ENCODE measurements around the gene HEATR5B.
A peak's percentile ranks its signal among the peaks of the same experiment; 100 is the strongest.

HEATR5B gene

DNA sequence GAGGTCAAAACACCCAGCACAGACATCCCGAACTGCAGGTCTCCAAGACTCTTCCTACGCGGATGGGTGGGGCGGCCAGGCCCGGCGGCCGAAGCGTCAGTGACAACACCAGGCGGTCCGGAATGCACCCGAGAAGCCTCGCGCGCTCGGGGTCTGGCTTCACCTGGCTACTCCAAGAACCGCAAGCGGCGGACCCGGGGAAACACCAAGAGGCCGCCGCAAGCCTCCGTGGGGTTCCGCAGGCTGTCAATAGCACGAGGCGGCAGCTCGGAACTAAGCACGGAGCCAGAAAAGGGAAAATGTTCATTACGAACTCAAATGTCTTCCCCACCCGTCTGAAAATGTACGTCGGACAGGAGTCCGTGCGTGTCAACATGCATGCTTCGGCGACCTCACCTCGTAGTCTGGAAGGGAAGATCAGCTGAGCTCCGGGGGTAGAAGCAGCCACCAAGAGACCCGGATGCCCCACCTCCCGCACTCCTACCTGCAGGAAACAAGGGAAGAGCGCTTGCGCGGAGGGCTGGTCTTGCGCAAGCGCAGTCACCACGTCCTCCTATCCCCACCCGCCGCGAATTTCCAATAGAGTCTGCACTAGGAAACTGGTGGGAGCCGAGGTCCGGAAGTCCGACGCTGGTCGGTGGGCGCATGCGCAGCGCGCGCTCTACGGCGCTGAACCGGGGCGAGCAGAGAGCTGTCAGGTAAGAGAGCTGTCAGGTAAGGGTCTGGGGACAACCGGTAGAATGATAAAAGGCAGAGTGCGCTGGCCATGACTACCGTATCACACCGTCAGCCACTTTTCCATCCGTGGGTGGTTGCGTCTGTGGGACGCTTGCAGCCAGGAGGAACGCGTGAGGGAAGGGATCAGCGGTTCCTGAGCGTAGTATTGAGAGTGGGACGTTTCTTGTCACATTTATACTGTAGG lies at the start of gene HEATR5B, which contains the start of gene GPATCH11:
Gene HEATR5B (minus strand): TSS at position 500 of the 922 bp plus-strand sequence. CDS start 958 bp downstream, outside the sequence.
Gene GPATCH11 (plus strand): TSS at position 646 of the 922 bp plus-strand sequence. CDS start 3,864 bp downstream, outside the sequence.
- peak; percentile 89 for DNase-seq

DNA sequence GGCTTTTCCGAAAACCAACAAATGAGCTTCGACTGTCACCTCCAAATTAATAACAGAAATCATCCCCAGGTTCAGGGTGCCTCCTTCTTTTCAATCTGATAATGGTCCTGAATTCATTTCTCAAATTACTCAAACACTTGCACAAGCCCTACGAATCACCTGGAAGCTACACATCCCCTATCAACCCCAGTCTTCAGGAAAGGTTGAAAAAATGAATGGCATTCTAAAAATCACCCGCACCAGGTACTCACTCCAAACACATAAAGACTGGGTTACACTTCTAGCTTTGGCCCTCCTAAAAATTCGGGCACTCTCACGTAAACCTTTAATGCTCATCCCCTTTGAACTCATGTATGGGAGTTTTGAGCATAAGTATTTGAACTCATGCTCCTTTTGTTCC lies 48.7 kb upstream of the HEATR5B start:
- DNase-seq = no peak

DNA sequence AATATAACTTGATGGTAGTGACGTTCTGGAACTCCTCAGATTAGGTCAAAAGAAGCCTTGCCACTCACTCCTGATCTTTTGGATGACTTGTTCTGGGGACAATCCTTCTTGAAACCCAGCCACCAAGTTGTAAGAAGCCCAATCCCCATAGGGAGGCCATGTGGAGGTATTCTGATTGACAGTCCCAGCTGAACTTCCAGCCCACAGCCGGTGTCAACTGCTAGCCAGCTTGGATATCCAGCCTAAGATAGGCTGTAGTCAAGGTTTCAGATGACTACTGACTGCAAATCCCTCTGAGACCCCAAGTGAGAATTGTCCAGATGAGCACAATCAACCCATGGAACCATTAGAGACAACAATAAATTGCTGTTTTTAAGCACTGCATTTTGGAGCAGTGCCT lies 41.2 kb upstream of the HEATR5B start:
- no peak for DNase-seq

DNA sequence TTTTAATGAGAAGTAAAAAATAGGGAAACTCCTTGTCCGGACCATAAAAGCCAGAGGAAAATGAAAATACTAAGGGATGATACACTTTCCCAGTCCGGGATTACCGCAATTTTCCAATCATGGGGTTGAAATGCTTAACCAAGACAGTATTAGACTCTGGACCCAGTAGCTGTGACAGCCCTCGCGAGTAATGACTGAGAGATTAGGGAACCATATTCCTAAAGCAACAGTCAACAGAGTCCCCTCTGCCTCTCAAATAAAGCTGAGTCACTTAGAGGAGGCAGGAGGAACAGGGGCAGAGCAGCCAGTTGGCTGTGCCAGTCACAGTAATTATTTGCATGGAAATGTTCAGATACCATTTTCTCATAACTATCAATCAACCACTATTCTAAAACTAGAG lies 35.0 kb upstream of the HEATR5B start:
- DNase-seq = no peak

DNA sequence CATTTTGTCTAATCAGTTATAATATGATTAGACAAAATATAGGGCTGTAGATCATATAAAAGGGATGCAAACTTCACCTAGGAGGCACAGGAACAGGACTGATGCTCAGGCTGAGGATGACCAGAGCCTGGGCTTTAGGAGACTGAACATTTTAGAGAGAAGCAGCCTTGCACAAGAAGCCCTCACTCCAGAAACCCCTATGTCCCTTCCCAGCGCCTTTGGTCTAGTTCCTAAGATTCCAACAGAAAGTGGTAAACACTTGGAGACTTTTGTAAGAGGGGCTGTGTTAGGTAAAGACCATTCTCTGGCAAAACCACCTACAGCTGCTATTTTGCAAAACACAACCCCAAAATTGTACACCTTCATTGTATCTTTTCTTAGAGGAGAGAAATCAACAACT lies 33.4 kb upstream of the HEATR5B start:
- DNase-seq = no peak

DNA sequence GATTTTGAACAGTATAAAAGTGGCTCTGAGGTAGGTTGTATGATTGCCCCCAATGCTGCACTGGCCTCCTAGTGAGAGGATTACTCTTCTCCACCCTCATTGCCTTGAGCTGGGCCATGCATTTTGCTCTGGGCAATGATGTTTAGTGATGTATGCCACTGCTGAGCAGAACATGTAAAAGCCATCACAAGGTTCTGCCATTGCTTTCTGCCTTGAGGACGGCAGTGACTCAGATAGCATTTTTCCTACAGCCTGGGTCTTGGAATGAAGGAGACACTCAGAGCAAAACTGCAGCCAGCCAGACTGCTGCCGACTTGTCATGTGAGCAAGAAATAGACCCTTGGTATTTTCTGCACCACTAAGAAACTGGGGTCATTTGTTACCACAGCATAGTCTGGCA lies 27.8 kb upstream of the HEATR5B start:
- no peak for DNase-seq

DNA sequence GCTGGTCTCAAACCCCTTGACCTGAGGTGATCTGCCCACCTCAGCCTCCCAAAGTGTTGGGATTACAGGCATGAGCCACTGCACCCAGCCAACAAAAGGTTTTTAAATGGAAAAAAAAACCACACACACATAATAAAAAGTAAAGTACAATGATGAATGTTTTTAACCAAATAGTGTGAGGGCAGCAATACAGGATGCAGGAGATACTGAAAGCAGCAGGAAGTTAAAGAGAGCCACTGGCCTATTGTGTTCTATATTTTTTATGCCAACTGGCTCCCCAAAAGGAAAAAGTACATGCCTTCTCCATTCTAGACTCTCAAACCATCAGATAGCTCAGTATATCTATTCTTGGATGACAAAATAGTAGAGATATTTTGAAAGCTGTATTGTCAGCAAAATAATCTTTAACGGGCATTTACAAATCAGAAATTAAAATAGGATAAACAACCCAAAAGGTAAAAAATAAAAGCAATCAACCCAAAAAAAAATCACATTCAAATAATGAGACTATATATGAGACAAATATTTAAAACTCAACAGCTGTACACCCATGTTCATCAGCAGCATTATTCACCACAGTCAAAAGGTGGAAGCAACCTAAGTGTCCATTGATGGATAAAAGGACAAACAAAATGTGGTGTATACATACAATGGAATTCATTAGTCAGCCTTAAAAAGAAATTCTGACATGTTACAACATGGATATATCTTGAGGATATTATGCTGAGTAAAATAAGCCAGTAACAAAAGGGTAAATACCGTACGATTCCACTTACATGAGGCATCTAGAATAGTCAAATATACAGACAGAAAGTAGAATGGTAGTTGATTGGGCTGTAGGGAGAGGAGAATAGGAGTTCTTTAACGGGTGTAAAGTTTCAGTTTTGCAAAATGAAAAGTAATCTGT lies 26.4 kb upstream of the HEATR5B start:
- DNase-seq = no peak

DNA sequence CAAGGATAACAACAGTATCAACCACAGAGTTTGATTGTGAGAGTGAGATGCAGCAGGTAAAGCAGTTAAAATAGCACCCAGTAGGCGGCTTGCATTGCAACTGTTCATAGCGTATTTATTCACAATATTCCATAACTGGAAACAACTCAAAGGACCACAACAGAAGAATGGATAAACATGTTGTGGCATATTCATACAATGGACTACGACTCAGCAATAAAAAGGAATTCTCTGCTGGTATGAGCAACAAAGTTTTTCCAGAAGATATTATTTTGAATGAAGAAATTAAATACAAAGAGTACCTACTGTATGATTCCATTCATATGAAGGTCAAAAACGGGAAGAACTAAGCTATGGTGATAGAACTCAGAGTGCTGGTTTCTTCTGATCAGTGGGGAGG lies 25.4 kb upstream of the HEATR5B start:
- no peak for DNase-seq

DNA sequence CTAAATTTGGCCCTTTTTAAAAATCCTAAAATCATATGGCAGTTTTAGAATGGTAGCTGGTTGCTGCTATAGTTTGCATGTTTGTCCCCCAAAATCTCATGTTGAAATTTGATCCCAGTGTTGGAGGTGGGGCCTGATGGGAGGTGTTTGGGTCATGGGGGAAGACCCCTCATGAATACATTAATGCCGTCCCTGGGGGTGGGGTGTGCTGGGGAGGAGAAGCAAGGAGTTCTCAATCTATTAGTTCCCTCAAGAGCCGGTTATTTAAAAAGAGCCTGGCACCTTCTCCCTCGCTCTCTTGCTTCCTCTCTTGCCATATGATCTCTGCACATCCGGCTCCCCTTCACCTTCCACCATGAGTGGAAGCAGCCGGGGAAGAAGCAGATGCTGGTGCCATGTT lies 21.0 kb upstream of the HEATR5B start:
- DNase-seq = no peak

DNA sequence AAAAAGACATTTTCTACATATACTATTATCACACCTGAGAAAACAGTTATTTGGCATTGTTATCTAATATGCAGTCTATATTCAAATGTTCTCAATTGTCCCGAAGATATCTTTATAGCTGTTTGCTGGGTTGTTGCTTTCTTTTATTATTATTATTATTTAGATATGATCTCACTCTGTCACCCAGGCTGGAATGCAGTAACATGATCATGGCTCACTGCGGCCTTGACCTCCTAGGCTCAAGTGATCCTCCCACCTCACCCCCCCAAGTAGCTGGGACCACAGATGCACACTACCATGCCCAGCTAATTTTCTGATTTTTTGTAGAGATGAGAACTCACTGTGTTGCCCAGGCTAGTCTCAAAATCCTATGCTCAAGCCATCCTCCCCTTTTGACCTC lies 20.0 kb upstream of the HEATR5B start:
- DNase-seq = no peak

DNA sequence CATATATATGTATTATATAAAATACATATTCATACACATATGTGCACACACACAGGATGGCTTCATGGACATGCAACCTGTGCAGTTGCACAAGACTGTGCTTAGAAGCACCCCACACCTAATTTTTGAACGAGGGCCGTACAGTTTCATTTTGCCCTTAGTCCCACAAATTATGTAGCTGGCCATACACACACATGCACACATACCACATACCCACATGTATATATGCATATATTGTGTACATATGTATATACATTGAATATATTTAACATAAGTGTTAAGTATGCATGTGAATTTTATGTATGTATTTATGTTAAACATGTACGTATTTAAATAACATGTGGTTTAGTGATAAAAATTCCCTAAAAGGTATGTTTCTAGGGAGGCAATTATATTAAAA lies 18.4 kb upstream of the HEATR5B start:
- DNase-seq = no peak

DNA sequence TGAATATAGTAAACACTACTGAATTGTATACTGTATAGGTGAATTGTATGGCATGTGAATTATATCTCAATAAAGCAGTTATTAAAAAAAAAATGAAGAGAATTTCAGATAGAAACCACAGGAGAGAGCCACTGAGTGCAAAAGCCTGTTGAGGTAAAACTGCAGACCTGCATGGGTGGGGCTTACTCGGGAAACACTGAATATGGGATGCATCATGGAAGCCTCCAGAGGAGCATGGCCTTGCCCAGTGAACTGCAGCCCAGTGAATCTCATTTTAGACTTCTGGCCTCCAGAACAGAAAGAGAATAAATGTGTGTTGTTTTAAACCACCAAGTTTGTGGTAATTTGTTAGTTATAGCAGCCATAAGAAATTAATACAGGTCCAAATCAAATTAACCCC lies 15.9 kb upstream of the HEATR5B start:
- DNase-seq = no peak

DNA sequence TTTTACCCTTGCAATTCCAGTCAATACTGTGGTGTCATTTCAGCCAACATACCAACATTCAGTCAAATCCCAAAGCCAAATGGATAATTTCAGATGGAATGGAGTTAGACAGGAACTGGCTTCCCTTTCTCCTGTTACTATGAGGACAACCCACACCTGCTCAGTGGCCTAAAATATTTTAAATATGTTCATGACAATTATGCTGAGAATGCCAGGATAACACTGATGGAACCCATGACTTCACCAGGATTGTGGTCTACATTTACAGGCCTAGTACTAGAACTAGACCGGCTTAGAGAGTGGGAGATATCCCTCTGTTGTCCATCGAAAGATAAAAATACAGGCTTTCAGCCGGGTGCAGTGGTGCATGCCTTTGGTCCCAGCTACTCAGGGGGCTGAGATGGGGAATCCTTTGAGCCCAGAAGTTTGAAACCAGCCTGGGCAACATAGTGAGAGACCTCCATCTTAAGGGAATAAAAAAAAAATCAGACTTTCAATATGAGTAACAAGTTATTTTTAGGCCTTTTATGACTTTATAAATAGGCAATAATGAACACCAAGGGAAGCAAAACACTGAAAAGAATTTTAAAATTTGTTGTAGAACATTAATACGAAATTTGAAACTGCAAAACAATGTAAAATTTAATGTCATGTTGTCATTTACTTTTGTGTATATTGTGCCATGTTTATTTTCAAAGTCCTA lies 14.4 kb upstream of the HEATR5B start:
- no peak for DNase-seq

DNA sequence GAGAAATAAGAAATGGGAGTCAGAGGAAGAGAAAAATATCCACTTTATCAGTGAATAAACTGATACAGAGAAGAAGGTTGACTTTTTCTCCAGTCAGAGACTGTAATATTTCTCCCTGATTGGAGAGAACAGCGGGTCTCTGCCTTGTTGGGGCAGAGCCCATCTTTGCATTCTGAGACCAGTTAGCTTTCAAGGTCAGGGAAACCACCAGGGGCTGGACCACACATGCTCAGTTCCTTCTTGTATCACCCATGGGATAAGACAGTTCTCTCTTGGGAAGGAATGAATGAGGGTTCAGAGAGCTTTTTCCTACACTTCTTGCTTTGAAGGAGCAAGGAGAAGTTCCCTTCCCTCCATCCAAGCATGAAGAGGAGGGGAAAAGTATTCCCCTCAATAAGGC lies 12.4 kb upstream of the HEATR5B start:
- no peak for DNase-seq

DNA sequence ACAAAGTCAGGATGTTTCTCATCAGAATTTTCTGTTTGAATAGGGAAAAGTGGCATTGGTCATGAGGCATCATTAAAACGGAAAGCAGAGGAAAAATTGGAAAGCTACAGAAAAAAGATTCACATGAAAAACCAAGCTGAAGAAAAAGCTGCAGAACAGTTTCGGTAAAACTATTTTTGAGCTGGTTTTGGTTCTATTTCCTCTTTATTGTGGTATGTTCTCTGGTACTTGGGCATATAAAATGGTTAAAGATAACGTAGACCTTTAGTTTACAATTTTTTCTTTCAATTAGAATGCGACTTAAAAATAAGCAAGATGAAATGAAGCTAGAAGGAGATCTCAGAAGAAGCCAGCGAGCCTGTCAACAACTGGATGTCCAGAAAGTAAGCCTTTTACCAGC lies 7.7 kb upstream of the HEATR5B start:
- DNase-seq = no peak

DNA sequence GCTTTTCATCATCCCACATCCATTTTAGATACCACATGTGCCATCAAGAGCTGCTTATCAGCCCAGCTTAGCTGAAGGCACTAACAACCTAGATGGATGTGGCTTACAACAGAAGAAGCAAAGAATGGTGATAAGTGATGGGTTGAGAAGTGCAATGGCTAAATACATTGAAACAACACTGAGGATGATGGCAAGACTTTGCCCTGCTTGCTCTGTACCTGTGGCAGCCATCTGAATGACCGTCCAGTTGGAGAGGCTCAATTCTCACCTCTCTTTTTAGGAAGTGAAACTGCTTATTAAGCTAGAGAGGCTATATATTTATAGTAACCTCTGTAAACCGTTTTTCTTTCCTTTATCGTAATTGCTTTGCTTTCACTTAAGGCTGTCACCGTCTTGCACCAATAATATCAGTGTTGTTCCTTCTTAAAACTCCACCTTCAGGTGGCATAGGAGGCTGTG lies 5.9 kb upstream of the HEATR5B start:
- DNase-seq = no peak

DNA sequence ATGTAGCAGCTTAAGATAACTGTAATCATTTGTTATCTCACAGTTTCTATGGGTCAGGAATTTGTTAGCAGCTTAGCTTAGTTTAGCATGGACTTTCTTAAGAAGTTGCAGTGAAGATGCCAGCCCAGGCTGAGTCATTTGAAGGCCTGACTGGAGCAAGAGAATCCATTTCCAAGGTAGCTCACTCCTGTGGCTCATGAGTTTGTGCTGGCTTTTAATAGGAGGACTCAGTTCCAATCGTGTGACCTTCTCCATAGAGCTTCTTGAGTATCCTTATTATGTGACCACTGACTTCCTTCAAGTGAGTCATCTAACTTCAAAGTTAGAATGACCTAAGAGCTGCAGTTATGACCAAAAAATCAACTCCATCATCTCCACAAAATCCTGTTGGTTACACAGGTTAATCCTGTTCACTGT lies 1.6 kb upstream of the HEATR5B start:
- DNase-seq = no peak

DNA sequence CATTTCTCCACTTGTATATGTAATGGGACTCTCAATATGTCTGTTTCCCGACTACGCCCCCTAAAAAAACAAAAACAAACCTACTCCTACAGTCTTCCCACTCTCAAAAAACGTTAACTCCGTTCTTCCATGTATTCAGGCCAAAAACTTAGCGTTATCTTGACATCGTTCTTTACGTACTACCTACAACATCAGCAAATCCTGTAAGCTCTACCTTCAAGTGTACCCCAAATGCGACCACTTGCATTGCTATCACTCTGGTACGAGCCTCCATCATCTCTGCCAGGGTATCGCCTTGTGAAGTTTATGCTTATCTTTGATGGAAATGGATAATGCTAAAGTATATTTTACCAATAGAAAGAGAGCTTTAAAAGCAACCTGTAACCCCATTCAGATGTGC lies 625 bp upstream of the HEATR5B start:
- no peak for DNase-seq

DNA sequence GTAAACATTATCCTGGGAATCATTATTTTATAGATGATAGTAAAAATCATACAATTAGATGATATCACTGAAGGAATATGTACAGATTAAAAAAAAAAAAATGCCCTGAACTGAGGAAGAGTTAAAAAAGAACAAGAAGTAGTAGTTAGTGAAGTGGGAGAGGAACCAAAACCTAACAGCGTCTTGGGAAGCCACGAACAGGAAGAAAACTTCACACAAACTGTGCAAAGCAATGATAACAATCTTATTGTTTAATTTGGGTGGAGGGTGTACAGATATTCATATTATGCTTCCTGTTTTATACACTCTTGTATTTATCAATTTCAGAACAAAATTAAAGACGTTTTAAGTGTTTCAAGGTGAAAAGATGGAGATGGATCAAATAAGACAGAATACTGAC lies 3.5 kb downstream of the HEATR5B start:
- no peak for DNase-seq

DNA sequence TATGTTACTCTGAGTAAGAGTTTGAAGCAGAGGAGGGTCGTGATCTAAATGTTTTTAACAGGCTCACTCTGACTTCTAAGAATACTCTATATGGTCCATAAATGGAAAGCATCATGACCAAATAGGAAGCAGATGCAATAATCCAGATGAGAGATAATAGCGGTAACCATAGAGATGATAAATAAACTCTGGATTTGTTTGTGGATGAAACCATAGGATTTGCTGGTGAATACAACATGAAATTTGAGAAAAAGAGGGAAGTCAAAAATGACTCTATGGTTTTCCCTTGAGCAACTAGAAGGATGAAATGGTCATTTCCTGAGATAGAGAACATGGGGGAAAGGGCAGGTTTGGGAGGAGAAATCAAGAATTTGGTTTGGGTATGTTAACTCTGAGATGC lies 3.9 kb downstream of the HEATR5B start:
- no peak for DNase-seq

DNA sequence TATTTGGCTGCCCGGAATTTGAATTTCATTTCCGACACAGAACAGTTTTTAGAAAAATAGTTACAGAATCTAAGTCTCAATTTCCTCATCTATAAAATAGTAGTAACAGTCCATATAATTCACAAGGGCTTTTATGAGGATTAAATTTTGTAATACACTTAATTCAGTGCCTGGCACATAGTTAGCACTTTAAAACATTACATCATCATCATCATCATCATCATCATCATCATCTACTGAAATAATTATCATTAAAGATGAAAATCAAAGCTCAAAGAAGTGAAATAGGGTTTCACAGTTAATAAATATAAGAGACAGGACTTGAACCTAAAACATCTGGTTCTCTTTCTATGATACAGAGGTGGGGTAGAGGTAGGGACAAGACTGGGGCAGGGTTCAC lies 13.2 kb downstream of the HEATR5B start:
- DNase-seq = no peak

DNA sequence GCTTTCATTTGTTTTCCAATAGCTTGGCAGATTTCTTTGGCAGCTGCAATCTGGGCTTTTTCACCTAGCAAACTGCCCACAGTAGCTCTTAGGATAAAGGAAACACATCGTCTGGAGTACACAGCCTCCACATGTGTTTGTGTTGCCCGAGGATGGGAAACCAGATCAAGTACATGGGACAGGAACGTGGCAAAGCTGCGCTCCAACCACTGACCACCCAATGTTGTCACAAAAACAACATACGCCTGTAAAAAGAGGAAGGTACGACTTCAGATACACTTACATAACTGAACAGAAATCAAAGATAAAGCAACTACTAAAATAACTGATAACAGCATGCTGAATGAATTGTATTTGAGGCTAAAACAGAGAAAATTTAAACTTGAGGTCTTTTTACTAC lies 15.5 kb downstream of the HEATR5B start:
- no peak for DNase-seq

DNA sequence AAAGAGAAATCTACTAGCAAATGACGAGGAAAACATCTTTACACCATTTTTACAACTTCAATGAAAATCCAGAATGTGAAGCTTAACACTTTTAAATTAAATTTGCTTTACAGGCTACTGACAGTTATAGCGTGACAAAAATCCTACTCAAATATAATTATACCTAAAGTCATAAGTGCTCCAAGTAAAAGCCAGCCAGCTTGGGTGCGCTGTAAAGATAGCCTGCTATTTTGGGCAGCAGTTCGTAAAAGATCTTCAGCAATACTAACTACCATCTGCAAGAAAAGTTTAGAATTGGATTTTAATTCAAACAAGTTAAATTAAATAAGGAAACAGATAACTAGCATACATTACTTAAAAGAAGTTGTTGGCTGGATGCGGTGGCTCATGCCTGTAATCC lies 22.4 kb downstream of the HEATR5B start:
- no peak for DNase-seq
